HG02870 (cell line): ENCODE results near the gene HOXA9.

Experiments
- ATAC-seq: cut with Tn5 transposase; IDR thresholded peaks from one replicate; pipeline ENCODE4 v1.9.1; 2021; ENCODE audit warnings: mild to moderate bottlenecking, moderate library complexity; ENCODE audit not compliant: unreplicated experiment

HOXA9 gene

DNA sequence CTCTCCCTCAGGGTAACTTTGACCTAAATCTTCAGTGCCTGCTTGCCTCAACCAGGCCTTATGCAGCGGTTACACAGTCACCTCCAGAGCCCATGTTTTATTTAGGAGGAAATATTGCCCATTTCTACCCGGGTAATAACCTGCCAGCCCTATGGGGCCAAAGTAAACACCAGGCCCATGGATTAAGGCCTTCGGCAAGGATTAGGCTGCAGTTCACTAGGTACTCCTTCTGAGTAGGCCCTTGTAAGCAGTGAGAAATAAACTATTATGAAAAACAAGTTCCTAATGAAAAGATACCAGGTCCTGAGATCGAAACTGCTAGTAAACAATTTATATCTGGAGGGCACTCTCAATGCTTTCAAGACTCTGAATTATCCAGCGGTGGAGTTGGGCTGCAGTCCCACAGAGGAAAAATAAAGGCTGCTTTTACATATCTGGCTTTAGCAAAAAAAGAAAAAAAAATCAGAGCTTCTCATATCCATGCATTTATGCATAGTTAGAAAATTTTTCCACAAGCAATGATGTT is 12.5 kb upstream of the HOXA9 start:
- ATAC-seq, result no peak

DNA sequence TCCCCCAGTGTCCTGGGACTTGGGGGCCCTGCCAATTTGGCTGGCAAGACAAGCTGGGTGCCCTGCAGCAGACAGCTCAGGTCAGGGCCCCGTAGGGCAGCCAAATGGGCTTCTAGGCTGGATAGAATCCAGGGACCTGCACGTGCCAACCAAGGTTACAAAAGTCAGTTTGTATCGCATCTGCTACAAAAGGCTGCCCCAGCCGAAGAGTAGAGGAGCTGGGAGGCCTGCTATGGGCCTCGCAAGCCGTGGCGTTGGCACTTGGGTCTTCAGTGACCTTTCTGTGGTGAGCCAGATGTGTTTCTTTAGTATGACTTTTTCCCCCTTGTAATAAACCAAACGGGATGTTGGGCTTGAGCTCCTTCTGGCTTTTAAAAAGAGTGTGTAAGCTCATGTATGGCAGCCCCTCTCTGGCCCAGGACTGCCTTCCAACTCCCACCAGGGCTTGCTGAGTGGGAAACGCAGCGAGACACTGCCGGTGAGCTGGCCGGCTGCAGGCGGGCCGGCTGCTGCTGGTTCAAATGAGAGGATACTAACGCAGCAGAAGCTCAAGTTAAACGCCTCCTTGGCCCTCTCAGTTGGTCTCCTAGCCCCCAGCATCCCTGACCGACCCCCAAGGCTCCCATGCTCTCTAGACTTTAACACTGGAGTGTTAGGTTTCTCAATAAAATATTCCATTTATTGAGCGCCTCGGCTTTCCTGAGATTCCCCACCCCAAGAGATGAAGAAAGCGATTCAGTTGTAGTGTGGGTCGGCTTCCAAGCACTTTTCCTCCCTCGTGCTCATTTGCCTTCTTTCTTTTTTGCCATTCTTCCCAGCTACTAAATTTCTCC is 11.8 kb upstream of the HOXA9 start:
- ATAC-seq, result no peak

DNA sequence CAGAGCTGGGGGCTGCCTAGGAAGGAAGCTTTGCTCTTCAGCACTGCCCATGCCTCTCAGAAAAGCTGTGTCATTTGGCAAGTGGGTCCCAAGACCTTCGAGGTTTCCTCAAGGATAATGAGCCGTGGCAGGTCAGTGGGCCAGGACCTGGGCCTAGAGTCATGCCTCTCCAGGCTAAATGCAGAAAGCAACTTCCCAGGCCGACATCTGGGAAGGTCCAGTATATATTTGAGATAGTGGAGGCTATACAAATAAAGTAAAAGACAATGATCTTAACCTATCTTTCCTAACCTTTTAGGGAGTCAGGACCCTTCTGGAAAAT is 11.1 kb upstream of the HOXA9 start:
- no peak for ATAC-seq

DNA sequence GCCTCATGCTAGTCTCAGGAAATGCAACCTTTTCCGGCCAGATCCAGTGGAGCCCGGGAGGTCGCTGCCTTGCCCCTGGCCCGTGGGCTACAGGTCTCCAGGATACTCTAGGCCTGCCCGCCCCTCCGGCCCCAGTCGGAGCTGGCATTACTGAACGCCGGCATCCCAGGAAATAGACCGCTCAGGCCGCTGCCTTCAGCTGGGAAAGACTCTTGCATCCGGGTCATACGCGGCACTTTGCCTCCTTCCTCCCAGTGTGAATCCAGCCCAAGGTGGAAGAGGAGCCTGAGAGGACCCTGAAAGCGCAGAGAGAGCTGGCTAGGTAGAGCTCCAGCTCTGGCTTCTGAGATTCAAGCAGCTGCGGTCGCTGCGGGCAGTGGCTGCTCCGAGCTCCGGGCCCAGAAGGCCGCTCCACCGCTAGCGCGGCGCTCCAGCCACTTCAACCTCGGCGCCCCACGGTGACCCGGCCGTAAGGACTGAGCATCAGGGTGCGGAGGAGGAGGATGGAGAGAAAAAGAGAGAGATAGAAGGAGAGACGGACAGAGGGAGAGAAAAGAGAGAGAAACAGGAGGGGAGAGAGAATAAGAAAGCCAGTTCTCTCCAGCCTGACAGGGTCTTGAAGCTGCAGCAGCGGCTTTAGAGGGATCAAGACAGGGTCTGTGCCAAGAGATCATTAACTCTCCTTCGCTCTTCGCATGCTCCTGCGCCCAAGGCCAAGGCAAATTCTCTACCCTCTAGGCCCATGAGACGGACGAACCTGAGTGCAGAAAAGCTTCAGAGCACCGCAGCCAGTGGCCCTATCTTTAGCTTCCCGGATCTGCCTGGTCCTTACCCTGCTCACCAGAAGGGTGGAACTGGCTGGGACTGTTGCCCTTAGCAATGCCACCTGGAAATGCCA is 10.5 kb upstream of the HOXA9 start:
- ATAC-seq, result no peak

DNA sequence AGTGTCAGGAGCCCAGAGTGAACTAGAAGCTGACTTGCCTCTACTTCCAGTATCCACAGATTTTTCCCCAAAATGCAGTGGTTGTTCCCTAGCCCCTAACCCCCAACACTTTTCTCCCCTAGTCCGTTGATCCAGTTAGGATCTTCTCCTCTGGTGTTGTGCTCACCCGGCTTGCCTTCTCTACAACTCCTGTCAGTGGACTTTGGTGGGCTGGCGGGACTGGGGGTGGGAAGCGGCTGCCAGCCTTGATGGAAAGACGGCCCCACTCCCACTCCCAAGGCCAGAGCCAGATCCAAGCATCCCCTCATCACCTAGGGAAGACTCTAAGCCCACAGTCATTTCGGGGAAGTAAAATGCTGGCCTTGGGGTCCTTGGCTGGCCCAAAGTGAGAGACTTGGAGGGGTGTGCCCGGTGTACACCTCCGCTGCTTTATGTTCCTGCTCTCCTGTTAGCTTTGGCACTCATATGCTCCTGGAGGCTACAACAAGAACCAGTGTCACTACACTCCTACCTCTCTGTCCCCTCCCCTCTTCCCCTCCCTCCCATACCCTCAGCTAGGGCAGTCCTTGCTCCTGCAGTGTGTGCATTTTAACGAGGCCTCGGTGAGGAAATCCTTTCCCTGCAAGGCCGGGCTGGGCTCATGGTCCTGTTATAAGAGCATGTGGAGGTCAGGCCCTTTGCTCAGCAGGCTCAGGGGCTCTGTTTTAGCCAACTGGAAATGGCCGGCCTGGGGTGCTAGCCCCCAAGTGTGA is 9.7 kb upstream of the HOXA9 start:
- no peak for ATAC-seq

DNA sequence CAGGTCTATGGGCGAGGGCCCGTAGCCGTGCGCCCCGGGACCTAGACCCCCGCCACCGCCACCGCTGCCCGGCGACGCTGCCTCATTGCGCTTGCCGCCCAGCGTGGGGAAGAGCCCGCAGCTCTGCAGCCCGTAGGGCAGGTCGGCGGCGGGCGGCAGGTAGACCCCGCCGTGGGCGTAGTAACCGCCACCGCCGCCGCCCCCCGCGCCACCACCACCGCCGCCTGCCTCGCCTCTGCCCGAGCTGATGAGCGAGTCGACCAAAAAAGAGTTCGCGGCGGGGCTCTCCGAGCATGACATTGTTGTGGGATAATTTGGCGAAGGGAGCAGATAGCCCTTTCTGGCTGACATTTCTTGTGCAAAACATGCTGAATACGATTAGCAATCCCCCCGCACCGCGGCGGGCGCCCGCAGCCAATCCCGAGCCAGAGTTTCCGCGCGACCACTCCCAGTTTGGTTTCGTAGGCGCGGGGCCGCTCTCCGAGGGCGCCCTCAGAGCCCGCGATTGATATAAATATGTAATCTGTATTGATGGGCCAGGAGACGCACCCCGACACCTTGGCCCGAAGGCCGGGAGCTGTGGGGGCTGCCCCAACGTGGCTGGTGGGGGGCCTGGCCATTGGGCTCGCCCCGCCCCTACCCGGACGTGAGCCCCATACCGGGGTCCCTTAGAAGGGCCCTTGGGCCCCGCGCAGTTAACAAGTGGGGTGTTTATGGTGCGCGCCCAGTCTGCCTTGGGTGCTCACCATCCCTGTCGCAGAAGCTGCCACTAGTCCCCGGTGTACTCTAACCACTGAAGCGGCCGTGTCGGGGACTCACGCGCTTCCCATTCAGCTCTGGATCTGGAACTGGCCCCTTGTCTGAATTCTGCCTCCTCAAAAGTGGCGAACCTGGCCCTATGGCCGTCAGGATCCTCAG is 8.9 kb upstream of the HOXA9 start, which contains the start of gene HOXA10:
HOXA10 (minus strand) TSS at position 365 of the 918 bp plus-strand sequence; CDS start at position 351, 14 bp downstream.
- ATAC-seq, result no peak

DNA sequence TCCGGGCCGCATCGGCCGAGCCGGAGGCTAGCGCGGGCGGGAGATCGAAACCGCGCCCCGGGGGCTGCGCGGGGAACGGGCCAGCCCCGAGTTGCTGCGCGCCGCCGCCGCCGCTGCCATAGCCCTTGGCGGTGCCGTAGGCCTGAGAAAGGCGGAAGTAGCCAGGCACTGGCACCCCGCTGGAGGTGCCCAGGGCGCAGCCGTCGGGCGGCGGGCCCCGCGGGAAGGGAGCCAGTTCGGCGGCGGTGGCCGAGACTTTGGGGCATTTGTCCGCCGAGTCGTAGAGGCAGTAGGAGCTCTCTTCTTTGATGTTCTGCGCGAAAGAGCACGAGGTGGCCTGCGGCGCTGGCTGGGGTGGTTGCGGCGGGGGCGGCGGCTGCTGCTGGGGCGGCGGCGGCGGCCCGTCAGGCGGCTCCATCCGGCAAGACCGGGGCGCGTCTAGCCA is 8.2 kb upstream of the HOXA9 start:
- no peak for ATAC-seq

DNA sequence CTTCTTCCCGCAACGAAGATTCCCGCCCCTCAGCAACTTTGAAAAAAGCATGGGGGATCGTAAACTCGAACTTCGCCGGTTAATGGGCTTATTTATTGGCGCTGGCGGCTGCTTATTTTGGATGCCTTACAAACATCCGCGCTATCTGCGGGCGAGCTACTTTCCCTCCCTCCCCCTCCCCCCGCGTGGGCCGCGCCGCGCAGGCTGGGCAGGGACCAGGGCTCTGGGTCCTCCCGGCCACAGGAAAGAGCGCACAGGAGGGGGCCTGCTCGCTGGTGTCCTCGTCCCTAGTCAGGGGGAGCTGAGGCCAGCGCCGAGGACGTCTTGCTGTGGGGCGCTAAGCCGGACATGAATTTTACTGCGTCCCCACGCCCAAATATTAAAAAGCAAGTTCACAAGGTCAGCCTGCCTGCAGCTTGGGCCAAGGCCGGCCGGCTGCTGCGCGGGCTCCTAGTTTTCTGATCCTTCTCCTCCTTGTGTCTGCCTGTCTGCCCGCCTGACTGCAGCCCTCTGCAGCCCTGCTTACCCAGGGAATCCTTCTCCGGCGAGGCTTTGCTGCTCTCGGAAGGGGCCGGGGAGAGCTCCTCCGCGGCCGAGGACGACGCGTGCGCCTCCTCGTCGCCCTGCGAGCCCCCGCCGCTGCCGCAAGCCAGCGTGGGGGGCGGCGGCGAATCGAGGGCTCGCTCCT is 7.6 kb upstream of the HOXA9 start:
- ATAC-seq, result no peak

DNA sequence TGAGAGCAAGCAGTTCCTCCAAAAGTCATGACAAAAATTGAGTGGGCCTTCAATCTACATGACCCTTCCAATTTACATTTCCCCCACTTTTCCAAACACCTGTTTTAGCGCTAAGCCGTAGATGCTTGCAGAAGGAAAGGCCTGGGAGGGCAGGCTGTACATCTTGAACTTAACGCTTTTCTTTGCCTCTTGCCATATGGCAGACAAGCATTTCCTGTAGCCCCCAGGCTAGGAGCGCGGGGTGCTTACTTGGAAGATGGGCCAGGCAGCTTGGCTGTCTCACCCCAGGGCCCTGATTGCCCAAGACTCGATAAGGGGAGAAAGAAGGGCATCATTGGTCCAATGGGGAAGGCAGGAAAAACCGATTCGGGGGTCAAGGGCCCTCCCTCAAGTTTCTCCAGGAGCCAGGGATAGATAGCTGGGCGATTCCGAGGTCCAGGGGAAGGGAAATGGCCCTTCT is 7.0 kb upstream of the HOXA9 start:
- ATAC-seq, result no peak

DNA sequence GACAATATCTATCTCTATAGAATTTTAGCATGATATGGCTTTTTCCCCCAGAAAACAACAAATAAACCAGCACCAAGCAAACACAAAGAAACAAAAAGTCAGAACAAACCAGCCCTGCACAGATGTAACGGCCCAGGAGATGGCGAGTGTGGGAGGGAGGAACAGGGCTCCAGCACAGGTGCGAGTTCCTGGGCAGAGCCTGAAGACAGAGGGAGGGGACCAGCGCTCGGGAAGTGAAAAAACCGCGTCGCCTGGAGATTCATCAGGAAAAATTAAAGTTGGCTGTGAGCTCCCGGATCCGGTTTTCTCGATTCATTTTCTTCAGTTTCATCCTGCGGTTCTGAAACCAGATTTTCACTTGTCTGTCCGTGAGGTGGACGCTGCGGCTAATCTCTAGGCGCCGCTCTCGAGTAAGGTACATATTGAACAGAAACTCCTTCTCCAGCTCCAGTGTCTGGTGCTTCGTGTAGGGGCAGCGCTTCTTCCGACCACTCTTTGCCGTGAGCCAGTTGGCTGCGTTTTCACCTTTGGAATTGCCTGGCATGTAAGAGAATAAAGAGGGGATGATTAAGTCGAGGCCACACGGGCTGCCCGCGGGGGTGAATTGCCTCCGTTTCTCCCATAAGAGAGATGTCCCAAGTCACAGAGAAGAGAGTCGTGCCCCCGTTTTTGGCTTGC is 6.4 kb upstream of the HOXA9 start:
- ATAC-seq, result no peak

DNA sequence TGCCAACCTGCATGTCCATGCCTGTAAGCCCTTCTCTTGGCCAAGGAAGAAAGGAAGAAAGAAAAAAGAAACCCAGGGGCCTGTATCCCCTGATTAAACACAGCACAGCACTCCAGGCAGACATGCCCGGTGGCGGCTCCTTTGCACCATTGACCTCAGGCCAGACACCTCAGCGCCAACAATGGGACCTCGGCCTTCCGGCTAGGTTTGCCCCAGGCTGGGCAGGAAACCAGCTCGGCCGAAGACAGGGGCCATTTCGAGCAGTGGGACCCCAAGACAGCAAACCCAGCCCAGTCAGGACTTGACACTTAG is 5.9 kb upstream of the HOXA9 start:
- ATAC-seq, result no peak

DNA sequence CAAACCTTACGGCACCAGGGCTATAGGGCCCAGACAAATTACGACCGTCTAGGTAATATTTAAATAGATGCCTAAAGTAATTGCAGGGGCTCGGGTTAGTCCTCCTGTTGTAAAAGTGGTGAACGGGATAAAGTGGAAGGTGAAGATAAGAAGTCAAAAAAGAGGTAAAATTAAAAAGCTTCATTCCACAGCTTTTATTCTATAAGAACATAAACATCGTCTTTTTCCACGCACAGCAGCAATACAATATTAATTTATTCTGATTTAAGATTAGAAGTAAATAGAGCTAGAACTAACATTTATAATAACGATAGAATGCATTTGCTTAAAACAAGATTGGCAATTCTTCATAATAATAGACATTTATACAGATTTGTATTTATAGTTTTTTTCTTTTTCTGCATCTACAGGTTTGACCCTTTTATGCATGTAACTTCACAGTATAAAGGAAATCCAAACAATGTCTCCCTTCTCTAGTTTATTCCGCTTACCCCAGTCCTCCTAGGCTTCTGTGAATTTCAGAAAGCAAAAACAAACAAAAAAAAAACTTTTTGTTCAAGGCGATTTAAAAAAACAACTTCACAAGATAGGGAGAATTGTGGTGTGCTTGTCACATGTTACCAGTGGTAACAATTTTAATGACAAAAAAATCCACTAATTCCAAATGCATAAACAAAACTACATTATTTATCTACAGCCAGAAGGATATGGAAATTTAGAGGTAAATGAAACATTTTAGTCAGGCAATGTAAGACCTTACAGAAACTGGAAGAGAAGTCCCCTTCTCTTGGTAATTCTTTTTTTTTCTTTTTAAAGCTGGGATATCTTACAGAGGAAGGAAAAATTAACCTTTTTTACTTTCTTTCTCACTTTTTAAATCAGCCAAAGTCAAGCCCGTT is 5.3 kb upstream of the HOXA9 start:
- no peak for ATAC-seq

DNA sequence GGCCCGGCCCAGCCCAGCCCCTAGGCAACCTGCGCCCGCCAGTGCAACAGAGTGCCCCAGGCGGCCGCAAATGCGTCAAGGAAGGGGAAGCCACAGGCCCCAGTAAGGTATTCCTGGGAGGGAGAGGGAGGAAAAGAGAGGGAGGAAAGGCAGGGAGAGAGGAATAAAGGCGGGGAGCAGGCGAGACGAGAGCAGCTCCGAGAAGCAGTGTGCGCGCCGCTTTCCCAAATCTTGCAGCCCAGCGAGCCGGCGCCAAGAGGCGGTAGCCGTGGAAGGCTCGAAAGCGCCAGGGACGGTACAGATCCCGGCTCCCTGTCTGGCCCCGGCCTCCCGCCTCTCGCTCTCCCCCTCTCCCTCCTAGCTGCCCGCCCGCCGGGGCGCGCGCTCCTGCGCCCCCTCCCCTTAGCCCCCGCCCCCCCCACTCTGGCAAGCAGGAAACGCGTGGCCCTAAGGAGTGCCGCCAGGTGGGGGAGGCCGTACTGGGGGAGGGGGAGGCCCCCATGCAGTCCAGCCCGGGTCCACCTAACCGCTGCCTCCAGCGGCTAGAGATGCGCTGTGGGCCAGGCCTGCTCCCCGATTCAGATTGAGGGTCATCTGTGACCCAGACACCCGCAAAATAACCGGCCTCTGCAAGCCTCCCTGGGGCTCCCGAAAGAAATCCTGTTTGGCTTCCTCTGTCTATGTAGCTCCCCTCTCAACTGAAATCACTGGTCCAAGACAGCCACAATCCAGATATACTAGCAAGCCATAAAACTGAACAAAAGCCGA is 4.5 kb upstream of the HOXA9 start:
- ATAC-seq, result no peak

DNA sequence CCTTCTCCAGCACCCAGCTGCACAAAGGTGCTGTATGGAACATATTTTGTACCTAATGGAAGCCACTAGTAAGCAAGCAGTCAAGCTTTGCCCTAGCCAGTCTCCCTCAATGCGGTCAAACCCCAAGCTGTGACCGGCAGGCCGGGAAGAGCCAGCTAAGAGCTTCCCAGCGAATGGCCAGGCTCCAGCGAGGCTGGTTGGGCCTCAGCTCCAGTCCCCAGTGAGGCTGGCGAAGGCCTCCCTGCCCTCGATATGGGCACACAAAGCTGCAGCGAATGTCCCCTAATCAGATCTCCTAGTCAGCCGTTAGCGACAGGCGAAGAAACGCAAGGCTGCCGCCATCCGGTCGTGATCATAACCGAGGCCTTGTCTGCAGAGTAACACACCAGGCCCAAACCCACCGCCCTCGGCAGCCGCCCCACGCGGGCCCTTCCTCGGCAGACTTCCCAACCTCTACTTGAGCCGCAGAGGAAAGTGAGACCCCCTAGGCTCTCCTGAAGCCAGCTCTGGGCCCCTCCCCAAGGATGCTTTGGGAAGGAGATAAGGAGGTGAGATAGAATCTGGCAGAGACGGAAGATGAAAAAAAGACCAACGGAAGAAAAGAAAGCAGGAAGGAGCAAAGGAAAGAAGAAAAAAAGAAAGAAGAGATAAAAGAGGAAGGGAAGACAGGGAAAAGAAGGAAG is 3.1 kb upstream of the HOXA9 start:
- no peak for ATAC-seq

DNA sequence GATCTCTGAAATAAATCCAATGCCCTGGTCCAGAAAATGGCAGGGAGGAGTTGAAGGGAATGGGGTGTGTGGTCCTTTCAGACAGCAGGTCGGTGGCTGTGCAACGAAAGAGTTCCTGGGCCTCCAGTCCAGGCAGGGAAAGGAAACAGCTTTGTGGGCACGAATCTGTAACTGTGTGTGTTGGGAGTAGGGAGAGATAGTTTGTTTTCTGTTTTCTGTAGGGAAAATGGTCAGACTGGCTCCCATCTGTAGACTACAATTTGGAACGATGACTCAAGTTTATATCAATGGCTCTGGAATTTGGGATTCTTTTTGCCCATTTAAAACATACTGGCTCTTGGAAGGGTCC is 2.6 kb upstream of the HOXA9 start:
- ATAC-seq, result no peak
